Body of pancreas (tissue), 4 donors: ENCODE measurements around the gene TM4SF20. TPM values are rescaled to one million over a fixed set of nuclear protein-coding genes. Genes with fewer than 3 reads are reported as not detected.

Source experiments
- ATAC-seq: fragments of 150-250 bp; one replicate; pipeline ENCODE4 v1.9.1; 2016
- DNase-seq, 4 donors: peaks; one replicate each; pipeline ENCODE4 v3.0.0-alpha.2; 2019
- H3K27ac ChIP-seq, 4 donors: fragments of 200-600 bp; sonication (generic); 1 replicate in 3 of 4; 2 replicates in 1 of 4; pipeline versions ENCODE4 v1.5.1 to v1.6.1; 2016 to 2019; ENCODE audit warnings: mild to moderate bottlenecking in 1 of 4, mixed read lengths in 1 of 4, moderate library complexity in 1 of 4
- H3K27me3 ChIP-seq, 2 donors: fragments of 200-600 bp; sonication (generic); one replicate each; pipeline ENCODE4 v1.6.0; 2016; ENCODE audit warnings: mild to moderate bottlenecking in 1 of 2
- H3K36me3 ChIP-seq, 2 donors: fragments of 200-600 bp; sonication (generic); replicated peaks in 1 of 2; 2 replicates each; pipeline ENCODE4 v1.5.1; 2016; ENCODE audit warnings: low read depth in 2 of 2; ENCODE audit not compliant: insufficient read depth in 1 of 2
- H3K4me1 ChIP-seq: fragments of 200-600 bp; sonication (generic); one replicate; pipeline ENCODE4 v1.6.0; 2016
- H3K4me3 ChIP-seq, 2 donors: fragments of 200-600 bp; sonication (generic); 1 replicate in 1 of 2; 2 replicates in 1 of 2; pipeline ENCODE4 v1.5.1; 2016 to 2019
- H3K9me3 ChIP-seq, 3 donors: fragments of 200-600 bp; sonication (generic); 1 replicate in 2 of 3; 2 replicates in 1 of 3; pipeline ENCODE4 v1.5.1; 2016
- POLR2A ChIP-seq, 3 donors: fragments of 450-650 bp; IDR thresholded peaks; one replicate each; pipeline ENCODE4 v1.6.1; 2016; ENCODE audit warnings: antibody characterized with exemption in 3 of 3, mild to moderate bottlenecking in 2 of 3
- WGBS, 2 donors: methylation state at CpG; one replicate each; pipeline ENCODE4 v1.1.5; 2017; 5-methylcytosine and 5-hydroxymethylcytosine counted together
- intact Hi-C: fragments of 100-400 bp; cut with DNase I; formaldehyde crosslinking; loops from one replicate; pipeline ENCODE4 v1.15.1; 2023
- total RNA-seq, 2 donors: library from RNA; depleted of rRNA; stranded (reverse); fragments of >200 nt; gene quantifications; one replicate each; pipeline ENCODE4 v1.1.0, GENCODE V29; 2016
- TF ChIP-seq, protein P1 (sequence below), 7 experiments: fragments of 450-650 bp in 4 of 7; fragments of 200-600 bp in 3 of 7; sonication (generic) in 3 of 7; IDR thresholded peaks; one replicate each; pipeline ENCODE4 v1.5.1; 2016 to 2019; ENCODE audit warnings: antibody characterized with exemption in 7 of 7

The TM4SF20 gene
- total RNA-seq, 2 donors from 2014 or later: not detected

DNA sequence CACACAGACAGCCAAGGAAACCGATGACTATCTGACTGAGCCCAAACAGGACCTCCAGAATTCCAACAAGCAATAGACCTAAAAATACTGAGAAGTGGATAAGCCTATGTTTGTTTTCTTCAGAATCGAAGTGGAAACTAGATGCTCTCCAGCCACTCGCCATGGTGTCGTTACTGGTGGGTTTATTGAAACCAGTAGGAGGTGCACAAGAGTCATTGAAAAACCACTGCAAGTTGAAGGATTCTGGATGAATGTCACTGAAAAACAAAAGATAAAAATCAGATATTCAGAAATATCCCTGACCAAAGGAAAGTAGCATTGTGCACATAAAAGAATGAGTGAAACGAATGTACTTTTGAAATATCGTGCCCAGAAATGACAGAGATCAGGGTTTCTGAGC is 15.3 kb downstream of the TM4SF20 start:
- ATAC-seq (no peak), DNase-seq (no peak)
- Histone ChIP-seq H3K4me3 (no peak overlapping the region), H3K9me3 (no peaks in the 10 kb centered on the region), H3K36me3 (peaks cover 0 to 8% of the 10 kb centered on the region in 2 donors), H3K27ac (no peak overlapping the region), H3K27me3 (no peaks in the 10 kb centered on the region), H3K4me1 (no peaks in the 10 kb centered on the region)
- intact Hi-C loops: no loop called here
- 91 to 95% methylated on average over 6 of the region's 6 CpGs for WGBS, 2 donors
- TF ChIP-seq POLR2A (IDR thresholded peaks at IDR 0.05): no peak
- TF ChIP-seq, protein P1, sequence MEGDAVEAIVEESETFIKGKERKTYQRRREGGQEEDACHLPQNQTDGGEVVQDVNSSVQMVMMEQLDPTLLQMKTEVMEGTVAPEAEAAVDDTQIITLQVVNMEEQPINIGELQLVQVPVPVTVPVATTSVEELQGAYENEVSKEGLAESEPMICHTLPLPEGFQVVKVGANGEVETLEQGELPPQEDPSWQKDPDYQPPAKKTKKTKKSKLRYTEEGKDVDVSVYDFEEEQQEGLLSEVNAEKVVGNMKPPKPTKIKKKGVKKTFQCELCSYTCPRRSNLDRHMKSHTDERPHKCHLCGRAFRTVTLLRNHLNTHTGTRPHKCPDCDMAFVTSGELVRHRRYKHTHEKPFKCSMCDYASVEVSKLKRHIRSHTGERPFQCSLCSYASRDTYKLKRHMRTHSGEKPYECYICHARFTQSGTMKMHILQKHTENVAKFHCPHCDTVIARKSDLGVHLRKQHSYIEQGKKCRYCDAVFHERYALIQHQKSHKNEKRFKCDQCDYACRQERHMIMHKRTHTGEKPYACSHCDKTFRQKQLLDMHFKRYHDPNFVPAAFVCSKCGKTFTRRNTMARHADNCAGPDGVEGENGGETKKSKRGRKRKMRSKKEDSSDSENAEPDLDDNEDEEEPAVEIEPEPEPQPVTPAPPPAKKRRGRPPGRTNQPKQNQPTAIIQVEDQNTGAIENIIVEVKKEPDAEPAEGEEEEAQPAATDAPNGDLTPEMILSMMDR (IDR thresholded peaks at IDR 0.05): peak in 1 of 7 experiments; percentile 15

DNA sequence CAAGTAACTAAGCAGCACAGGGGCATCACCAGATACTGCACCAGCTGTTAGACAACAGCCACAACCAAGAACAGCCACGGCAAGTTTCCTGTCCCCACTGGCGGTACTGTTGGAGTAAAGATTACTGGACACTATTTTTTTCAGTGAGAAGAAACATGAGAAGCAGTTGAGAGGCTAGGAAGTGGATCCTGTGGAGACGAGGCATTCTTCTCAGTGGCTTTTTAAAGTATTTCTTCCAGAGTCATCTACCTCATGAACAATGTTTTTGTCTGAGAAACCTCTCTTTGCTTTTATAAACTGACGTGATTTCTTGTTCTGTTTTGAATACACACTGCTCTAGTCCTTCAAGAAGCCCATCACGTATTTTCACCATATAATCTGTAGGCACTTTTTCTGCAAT is 18.8 kb downstream of the TM4SF20 start:
- no peak for TF ChIP-seq POLR2A (IDR thresholded peaks at IDR 0.05)
- TF ChIP-seq, protein P1 (IDR thresholded peaks at IDR 0.05): no peak
- Histone ChIP-seq H3K4me3 (no peak overlapping the region), H3K36me3 (peaks cover 0 to 23% of the 10 kb centered on the region in 2 donors), H3K9me3 (no peaks in the 10 kb centered on the region), H3K4me1 (no peaks in the 10 kb centered on the region), H3K27me3 (no peaks in the 10 kb centered on the region), H3K27ac (no peak overlapping the region)
- no peak for DNase-seq
- intact Hi-C loops: no loop called here
- no peak for ATAC-seq
- WGBS, 2 donors: 82 to 84% methylated on average over 5 of the region's 5 CpGs

DNA sequence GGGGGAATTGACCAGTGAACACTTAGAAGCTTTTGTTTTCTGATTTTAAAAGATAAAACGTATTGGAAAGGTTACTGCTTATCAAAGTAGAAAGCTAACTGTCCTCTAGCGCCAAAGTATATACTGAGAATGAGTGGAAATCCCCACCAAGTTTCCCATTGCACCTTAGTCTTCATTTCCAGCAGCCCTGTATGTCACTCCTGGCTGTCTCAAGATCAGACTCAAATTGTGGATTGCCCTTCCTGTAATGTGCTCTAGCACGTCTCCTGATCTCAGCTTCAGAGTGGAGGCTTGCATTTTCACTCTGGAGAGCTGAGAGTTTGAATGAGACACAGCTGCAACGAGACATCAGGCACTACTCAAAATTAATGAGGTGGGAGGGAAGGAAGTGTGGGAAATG is 27.5 kb downstream of the TM4SF20 start:
- Histone ChIP-seq H3K36me3 (peaks cover 0 to 11% of the 10 kb centered on the region in 2 donors), H3K4me3 (no peak overlapping the region), H3K27me3 (no peaks in the 10 kb centered on the region), H3K9me3 (no peaks in the 10 kb centered on the region), H3K4me1 (peaks cover 11% of the 10 kb centered on the region), H3K27ac (no peak overlapping the region)
- DNase-seq (no peak), ATAC-seq (no peak)
- 36 to 62% methylated on average over 4 of the region's 4 CpGs for WGBS, 2 donors
- intact Hi-C loops: no loop called here
- TF ChIP-seq POLR2A (IDR thresholded peaks at IDR 0.05): no peak
- TF ChIP-seq, protein P1 (IDR thresholded peaks at IDR 0.05): no peak

DNA sequence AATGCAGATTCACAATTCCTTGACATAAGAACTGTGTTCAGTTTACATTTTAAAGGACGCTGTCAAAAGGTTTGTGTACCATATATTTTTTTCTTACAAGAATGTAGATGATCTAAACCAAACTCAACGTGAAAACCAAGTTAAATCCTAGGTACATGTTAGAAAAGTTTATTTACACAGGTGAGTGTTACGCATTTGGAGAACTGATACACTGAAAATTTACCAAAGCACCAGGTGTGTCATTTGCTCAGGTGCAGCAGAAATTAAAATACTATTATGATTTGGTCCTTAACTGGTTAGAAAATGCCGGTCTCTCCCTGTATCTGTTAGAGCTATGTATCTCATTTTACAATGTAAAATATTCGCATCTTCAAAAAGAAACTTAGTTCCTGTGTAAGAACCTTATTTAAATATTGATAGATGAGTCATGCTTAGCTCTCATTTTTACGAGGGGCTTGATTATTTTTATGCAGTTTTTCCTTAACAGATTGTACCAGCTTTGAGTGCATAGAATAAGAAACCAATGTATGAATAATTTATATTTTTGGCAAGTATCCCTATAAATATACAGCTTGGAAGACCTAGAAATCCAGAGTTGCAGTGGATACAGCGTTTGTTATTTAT is 29.0 kb downstream of the TM4SF20 start:
- Histone ChIP-seq H3K27ac (peak overlapping the region in 1 of 4 donors; percentile 46), H3K9me3 (no peaks in the 10 kb centered on the region), H3K27me3 (no peaks in the 10 kb centered on the region), H3K4me1 (peaks cover 11% of the 10 kb centered on the region), H3K36me3 (peaks cover 0 to 3% of the 10 kb centered on the region in 2 donors), H3K4me3 (no peak overlapping the region)
- TF ChIP-seq, protein P1 (IDR thresholded peaks at IDR 0.05): no peak
- TF ChIP-seq POLR2A (IDR thresholded peaks at IDR 0.05): no peak
- ATAC-seq (no peak), DNase-seq (no peak)
- WGBS, 2 donors: 50 to 53% methylated on average over 7 of the region's 7 CpGs
- intact Hi-C loops: no loop called here

DNA sequence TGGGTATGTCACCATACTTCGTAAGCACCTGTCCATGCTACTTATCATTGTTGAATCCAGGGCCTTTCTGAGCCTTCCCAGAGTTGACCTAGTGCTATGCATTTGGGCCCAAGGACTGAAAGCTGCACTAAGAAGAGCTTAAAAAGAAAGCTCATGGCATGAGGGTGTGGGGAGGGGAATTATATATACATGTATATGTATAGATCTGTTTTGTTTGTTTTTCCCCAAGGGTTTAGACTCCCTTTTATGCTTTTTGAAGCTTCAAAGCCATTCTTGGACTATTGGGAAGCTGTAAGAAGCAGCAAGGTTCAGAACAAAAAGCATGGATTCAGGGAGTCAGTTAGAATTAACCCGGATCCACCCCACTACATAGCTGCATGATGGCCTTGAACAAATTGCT is 30.8 kb downstream of the TM4SF20 start:
- intact Hi-C loops: no loop called here
- Histone ChIP-seq H3K27ac (no peak overlapping the region), H3K4me3 (no peak overlapping the region), H3K36me3 (peaks cover 0 to 3% of the 10 kb centered on the region in 2 donors), H3K4me1 (peaks cover 11% of the 10 kb centered on the region), H3K27me3 (no peaks in the 10 kb centered on the region), H3K9me3 (no peaks in the 10 kb centered on the region)
- 90 to 98% methylated on average over 2 of the region's 2 CpGs for WGBS, 2 donors
- no peak for DNase-seq
- TF ChIP-seq POLR2A (IDR thresholded peaks at IDR 0.05): no peak
- TF ChIP-seq, protein P1 (IDR thresholded peaks at IDR 0.05): no peak
- no peak for ATAC-seq
